Activated CD8-positive, alpha-beta memory T cell treated with anti-CD3 and anti-CD28 coated beads for 4 hours (primary cell): Measurements from ENCODE around the gene CREBL2.

Experiments used
- DNase-seq, 2 donors: peaks; one replicate each; pipeline ENCODE4 v3.0.0-alpha.2; 2020; ENCODE audit warnings: low read depth in 2 of 2

The CREBL2 gene

DNA sequence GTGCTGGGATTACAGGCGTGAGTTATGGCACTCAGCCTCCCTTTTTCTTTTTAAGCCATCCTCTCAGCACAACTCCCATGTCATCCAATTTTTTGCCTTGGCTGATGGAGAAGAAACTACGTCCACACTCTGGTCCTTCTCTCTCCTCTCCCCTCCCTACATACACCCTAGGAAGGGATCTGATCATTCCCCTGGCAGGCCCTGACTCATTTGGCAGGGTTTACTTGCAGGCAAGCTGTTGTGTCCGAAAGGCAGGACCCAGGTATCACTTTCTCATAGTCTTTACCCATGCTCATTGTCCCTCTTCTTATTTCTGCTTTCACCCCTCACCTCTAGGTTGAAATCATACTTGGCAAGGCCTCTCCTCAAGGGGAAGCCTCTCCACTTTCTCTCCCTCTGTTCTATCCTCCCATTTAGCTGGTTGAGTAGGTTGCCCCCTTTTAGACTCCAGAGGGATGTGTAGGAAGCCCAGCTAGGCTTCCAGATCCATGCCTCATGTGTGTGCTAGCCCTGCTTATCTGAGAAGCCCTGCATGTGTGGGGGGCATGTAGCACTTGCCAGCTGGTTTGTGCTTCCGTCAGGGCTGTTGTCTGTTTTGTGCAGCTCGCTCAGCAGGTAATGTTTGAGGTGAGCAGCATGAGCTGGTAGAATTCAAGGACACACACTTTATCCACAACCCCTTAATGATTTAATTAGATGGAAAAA is 69.5 kb downstream of the CREBL2 start:
- DNase-seq = no peak

DNA sequence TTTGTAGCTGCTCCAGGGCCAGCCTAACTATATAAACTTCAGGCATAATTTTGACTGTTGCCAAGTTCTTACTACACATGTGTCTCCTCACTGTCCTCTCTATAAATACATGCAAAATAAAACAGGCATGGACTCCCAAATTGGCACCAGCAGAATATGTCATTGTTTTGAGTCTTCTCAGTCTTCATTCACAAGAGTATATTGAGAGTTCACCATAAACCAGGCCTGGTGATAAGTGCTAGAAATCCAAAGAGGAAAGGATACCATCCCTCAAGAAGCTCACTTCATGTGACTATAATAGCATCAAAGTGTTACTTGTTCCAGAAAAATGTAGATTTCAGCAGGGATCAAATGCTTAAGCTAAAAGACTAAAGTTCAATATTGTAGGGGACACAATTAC is 70.6 kb downstream of the CREBL2 start:
- no peak for DNase-seq

DNA sequence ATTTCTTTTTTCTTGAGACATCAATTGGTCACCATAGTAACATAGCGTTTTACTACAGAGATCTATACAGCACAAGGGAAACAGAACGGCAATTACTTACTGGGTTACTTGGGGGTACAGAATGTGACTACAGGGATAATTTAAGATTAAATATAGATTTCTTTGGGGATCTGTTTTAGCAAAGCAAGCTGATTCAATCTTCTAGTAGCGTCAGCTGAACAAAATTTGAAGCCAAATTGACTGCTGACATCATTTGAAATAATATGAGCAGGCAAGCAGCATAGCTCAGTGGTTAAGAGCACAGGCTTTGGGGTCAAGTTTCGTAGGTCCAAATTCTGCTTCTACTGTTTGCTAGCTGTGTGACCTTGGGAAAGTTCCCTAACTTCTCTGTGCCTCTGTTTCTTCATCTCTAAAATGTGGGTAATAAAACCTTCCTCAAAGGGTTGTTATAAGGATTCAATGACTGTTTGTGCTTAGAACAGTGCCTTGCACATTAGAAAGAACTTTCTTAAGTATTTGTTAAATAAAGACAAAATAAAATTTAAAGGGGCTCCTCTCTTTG is 71.5 kb downstream of the CREBL2 start:
- no peak for DNase-seq

- no peak for DNase-seq
Measured at GRCh38 chr12:12683725-12684124, 72.0 kb downstream of the CREBL2 start.

DNA sequence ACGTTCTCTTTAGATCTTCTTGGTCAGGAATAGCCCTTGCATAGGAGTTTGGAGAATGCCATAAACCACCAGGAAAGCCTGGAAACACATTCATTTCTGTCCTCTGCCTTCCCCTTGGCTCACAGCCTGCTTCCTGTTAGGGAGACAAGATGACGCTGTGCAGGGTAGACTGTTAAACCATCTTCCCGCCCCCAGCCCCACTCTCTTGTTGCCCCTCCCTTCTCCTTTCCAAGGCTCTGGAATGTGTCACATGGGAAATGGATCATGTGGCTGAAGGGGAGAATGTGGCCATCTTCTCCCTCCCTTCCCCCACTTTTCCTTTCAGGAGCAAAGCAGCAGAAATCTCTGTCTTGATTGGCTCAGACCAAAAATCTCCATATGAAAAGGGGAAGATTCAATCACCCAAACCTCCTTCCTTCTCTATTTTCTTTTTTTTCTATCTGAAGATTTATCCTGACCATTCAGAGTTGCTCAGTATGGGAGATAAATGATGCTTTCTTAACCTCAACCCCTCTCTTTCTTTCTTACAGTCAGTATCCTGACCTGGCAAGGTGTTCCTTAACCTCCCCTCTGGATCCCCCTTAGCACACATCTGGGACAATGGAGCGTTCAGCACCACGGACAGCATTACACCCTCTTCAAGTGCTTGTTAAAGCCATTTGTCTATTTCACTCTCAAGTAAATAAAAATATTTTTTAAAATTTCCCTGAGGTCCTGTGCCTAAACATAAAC is 72.9 kb downstream of the CREBL2 start:
- no peak for DNase-seq

DNA sequence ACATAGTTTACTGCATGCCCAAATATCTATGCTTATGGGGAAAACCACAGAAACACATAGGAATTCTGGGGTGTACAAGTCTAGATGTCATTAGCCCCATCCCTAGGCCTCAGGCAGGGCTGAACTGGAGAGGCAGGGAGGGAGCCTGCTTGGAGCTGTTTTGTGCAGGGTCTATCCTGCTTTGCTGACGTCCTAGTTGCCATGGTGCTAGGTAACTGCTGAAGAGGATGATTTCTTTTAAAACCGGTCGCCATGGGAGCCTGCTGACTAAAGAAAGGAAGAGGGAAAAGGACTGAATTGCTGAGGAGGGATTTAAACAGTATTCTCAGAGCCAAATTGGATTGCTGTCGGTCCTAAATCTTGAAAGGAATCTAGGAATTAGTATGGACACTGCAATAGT is 73.6 kb downstream of the CREBL2 start:
- no peak for DNase-seq

GRCh38 chr12:12686472-12686871 is 74.8 kb downstream of the CREBL2 start:
- no peak for DNase-seq

- DNase-seq = no peak
Measured at GRCh38 chr12:12686925-12687324, 75.2 kb downstream of the CREBL2 start.

DNA sequence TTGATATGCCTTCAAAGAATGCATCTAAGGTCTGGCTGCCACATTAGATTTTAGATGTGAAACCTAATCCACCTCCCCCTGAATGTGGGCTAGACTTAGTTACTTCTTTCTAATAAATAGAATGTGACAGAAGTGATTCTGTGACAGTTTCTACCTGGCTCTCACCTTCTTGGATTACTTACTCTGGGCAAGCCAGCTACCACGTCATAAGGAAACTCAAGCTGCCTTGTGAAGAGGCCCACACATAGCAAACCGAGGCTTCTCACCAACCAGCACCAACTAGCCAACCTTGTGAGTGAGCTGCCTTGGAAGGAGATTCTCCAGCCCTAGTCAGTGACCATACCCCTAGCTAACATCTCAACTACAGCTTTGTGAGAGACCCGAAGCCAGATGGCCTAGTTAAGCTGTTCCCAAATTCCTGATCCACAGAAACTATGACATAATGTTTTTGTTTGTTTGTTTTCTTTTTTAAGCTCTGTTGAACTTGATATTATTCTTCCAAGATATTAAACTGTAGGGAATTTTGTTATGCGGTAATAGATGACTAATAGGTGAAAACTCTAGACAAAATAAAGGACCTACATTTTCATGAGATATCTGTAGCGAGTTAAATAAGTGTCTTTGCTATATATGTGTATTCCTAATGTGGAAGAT is 78.1 kb downstream of the CREBL2 start:
- no peak for DNase-seq

GRCh38 chr12:12691549-12691948 is 79.9 kb downstream of the CREBL2 start:
- DNase-seq = no peak

DNA sequence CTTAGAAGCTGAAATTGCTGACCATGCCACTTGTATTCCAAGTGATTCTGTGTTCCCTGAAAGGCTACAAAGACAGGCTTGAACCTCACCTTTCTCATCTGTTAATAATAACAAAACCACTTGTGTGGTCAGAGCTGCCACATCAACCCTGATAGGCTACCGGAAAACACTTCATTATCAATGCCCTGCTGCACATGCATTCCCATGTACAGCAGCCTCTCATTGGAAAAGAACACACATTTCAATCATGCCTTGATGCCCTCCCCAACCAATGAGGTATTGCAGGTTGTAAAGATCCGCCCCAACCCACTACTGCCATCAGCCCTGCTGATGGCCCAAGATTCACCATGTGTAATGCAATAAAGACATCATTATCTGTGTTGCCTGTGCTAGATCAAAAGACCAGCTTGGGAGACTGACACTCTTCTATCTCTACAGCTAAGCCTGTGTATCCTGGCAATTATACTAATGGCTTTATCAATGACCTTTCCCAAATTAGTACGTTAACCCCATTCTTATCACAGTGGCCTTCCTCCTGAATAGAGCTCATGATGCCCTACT is 81.5 kb downstream of the CREBL2 start:
- no peak for DNase-seq
